Left lung (tissue), 10 donors: ENCODE results near the gene NAGK. TPM values are rescaled to one million over a fixed set of nuclear protein-coding genes. Genes with fewer than 3 reads are reported as not detected.

Source experiments
- ATAC-seq: fragments of 200-7000 bp; cut with Tn5 transposase; one replicate; pipeline ENCODE4 v1.9.1; 2020; ENCODE audit warnings: moderate library complexity
- DNase-seq, 4 donors: peaks; one replicate each; pipeline ENCODE4 v3.0.0-alpha.2; 2013 to 2020
- H3K27ac ChIP-seq, 2 donors: fragments of 200-600 bp; sonication (generic) in 1 of 2; one replicate each; pipeline versions ENCODE4 v1.5.0 to v1.8.0; 2020 to 2021
- H3K27me3 ChIP-seq, 2 donors: fragments of 200-600 bp; sonication (generic) in 1 of 2; one replicate each; pipeline versions ENCODE4 v1.5.0 to v1.8.0; 2020 to 2021
- H3K36me3 ChIP-seq, 2 donors: fragments of 200-600 bp; sonication (generic) in 1 of 2; one replicate each; pipeline versions ENCODE4 v1.5.0 to v1.8.0; 2020 to 2021
- H3K4me1 ChIP-seq, 2 donors: fragments of 200-600 bp; one replicate each; pipeline ENCODE4 v1.8.0; 2021
- H3K4me3 ChIP-seq, 2 donors: fragments of 200-600 bp; sonication (generic) in 1 of 2; one replicate each; pipeline versions ENCODE4 v1.5.0 to v1.8.0; 2020 to 2021; ENCODE audit warnings: mild to moderate bottlenecking in 1 of 2
- H3K9me3 ChIP-seq, 2 donors: fragments of 200-600 bp; sonication (generic) in 1 of 2; one replicate each; pipeline versions ENCODE4 v1.5.0 to v1.8.0; 2020 to 2021
- intact Hi-C, 2 donors: fragments of 100-400 bp; cut with DNase I; formaldehyde crosslinking; loops; one replicate each; pipeline versions ENCODE4 v1.11.2 to v1.14.2; 2022
- polyA plus RNA-seq, 6 donors: library from polyadenylated mRNA; unstranded; fragments of 120-200 nt; gene quantifications; one replicate each; pipeline ENCODE4 v1.2.1, GENCODE V29; 2013; ENCODE audit not compliant: insufficient read length in 6 of 6
- total RNA-seq, 2 donors: library from RNA; stranded (reverse); fragmentation: NEBNext Ultra II Directional; extraction: Animal tissue kit (Norgen Biotek cat#: 25700); gene quantifications; one replicate each; pipeline ENCODE4 v1.2.1, GENCODE V29; 2021
- TF ChIP-seq, protein P1 (sequence below), 2 donors: fragments of 200-600 bp; sonication (generic) in 1 of 2; IDR thresholded peaks; one replicate each; pipeline versions ENCODE4 v1.5.0 to v1.8.0; 2021; ENCODE audit warnings: antibody characterized with exemption in 2 of 2
- donor health status: DM: no; HTN: yes; CAD: no.
- donor health status: DM: no; HTN: no; CAD: no.

The NAGK gene
- total and polyA plus RNA-seq, 8 donors: 89.7 to 183 (median 106) TPM

DNA sequence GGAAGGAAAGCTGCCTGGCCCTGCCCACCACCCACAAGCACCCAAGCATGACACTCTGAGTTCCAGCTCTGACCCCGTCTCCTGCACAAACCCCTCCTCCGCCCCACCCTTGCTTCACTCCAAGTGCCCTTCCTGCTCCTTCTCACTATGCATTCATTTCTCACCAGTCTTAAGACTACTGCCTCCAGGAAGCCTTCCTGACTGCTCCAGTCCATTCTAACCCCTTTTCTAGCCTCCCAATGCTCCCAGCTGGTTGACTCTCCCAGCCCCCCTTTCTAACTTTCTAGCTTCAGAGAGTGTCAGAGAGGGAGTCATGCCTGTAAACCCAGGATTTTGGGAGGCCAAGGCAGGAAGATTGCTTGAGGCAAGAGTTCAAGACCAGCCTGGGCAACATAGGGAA is 8.2 kb upstream of the NAGK start:
- intact Hi-C loops: no loop called here
- peaks cover 0 to 20% of the 10 kb centered on the region in 2 donors for H3K4me1 ChIP-seq
- H3K36me3 ChIP-seq: no peaks in the 10 kb centered on the region
- no peak overlapping the region for H3K4me3 ChIP-seq
- no peaks in the 10 kb centered on the region for H3K9me3 ChIP-seq
- TF ChIP-seq, protein P1, sequence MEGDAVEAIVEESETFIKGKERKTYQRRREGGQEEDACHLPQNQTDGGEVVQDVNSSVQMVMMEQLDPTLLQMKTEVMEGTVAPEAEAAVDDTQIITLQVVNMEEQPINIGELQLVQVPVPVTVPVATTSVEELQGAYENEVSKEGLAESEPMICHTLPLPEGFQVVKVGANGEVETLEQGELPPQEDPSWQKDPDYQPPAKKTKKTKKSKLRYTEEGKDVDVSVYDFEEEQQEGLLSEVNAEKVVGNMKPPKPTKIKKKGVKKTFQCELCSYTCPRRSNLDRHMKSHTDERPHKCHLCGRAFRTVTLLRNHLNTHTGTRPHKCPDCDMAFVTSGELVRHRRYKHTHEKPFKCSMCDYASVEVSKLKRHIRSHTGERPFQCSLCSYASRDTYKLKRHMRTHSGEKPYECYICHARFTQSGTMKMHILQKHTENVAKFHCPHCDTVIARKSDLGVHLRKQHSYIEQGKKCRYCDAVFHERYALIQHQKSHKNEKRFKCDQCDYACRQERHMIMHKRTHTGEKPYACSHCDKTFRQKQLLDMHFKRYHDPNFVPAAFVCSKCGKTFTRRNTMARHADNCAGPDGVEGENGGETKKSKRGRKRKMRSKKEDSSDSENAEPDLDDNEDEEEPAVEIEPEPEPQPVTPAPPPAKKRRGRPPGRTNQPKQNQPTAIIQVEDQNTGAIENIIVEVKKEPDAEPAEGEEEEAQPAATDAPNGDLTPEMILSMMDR (IDR thresholded peaks at IDR 0.05): no peak
- DNase-seq (no peak), ATAC-seq (no peak)
- no peak overlapping the region for H3K27ac ChIP-seq
- H3K27me3 ChIP-seq: peaks cover 0 to 19% of the 10 kb centered on the region in 2 donors

DNA sequence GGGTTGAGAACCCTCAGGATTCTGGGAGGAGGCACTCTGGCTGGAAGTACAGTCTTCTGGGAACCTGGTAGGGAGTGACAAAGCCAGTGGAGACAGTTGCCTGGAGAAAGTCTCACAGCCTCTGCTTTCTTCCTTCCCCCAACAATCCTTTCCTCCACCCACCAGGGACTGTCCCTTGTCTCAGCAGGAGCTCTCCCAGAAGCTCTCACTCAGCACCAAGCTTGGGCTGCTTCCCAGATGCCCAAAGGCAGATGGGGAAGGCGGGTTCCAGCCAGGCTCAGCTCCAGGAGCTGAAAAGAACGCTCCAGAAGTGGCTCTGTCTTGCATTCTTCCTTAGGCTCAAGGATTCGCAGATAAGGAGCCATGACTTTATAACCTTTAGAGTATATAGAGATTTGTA is 7.6 kb upstream of the NAGK start:
- Histone ChIP-seq H3K27me3 (peaks cover 0 to 19% of the 10 kb centered on the region in 2 donors), H3K4me1 (peaks cover 0 to 24% of the 10 kb centered on the region in 2 donors), H3K4me3 (no peak overlapping the region), H3K36me3 (no peaks in the 10 kb centered on the region), H3K27ac (no peak overlapping the region), H3K9me3 (no peaks in the 10 kb centered on the region)
- intact Hi-C loops: no loop called here
- ATAC-seq: no peak
- no peak for DNase-seq
- TF ChIP-seq, protein P1 (IDR thresholded peaks at IDR 0.05): no peak

DNA sequence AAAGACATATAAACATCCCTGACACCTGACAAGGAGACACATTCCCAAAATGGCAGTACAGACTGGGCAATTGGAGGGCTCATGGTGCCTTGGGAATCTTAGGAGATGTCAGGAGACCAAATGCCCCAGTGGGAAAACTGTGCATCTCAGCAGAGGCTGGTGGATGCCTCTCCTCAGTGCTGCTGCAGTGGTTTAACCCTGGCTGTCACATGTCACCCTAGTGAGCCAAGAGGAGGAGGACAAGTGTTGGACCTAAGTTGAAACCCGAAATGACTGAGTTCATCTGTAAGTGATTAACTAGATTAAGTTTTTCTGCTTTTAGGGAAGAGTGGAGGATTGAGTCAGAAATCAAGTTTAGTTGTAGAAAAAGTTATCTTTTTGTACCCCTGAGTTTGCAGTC is 5.2 kb upstream of the NAGK start:
- DNase-seq (no peak), ATAC-seq (no peak)
- no peak overlapping the region for H3K4me3 ChIP-seq
- peaks cover 0 to 43% of the 10 kb centered on the region in 2 donors for H3K4me1 ChIP-seq
- H3K9me3 ChIP-seq: no peaks in the 10 kb centered on the region
- no peaks in the 10 kb centered on the region for H3K36me3 ChIP-seq
- TF ChIP-seq, protein P1 (IDR thresholded peaks at IDR 0.05): no peak
- H3K27ac ChIP-seq: peak overlapping the region in 1 of 2 donors; percentile 95
- intact Hi-C loops: no loop called here
- peaks cover 0 to 19% of the 10 kb centered on the region in 2 donors for H3K27me3 ChIP-seq

DNA sequence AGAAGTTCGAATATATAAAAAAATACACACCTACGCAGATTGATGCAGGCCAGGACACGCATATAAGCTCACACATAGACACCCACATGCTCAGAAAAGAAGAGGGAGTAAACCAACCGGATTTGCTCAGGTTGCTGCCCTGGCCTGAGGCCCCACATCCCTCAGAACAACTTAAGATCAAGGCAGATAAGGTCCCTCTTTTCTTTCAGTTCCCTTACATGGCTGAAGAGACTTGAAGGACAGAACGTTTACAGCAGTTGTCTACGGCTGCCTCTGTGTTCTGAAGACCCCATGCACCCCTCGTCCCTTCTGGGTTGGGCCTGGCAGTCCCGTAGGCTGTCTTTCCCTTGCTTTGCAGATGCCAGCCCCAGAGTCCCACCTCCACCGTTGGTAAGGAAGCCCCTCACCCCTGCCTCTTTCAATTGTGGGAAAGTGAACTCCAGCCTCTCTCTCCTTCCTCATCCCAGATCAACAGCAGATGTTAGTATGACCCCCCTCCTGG is 4.3 kb upstream of the NAGK start:
- Histone ChIP-seq H3K9me3 (no peaks in the 10 kb centered on the region), H3K27ac (peak overlapping the region; percentile 68 to 95), H3K4me1 (peaks cover 2 to 46% of the 10 kb centered on the region in 2 donors), H3K4me3 (peak overlapping the region in 1 of 2 donors; percentile 19), H3K36me3 (no peaks in the 10 kb centered on the region), H3K27me3 (peaks cover 0 to 19% of the 10 kb centered on the region in 2 donors)
- DNase-seq (no peak), ATAC-seq (no peak)
- TF ChIP-seq, protein P1 (IDR thresholded peaks at IDR 0.05): no peak
- intact Hi-C loops: no loop called here

DNA sequence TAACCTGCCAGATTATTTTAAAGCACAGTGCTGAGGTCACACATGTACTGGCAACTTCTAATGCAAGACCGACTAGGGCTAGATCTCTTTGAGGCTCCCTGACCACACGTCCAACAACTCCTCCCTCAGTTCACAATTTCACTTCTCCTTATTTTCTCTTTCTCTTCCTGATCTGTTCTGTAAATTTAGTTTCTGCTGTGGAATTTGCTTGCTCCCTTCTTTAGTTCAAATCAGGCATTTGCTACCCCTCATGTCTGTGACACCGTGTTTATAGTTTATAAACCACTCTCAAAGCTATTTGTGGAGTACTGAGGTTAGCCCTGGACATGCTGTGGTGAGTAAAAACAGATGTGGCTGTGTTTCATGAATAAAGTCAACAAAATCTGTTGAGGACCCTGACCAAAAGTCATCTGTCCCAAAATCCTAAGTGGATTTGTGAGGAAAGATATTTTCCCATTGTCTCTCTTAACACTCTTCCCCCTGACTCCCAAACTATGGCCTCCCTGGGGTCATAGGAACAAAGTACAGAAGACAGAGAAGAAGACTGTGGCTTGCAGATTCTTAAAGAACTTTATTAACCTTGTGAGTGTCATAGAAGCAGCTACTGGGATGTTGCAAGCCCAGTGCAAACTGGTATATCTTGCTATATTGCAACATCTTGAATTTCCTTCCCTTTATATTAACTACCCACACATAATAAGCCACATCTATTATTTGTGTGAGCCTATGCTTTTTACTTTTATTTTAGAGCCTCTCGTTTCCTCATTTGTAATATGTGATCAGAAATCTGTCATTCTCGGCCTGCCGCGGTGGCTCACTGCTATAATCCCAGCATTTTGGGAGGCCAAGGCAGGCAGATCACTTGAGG is 3.5 kb upstream of the NAGK start:
- H3K27ac ChIP-seq: peak overlapping the region; percentile 68 to 95
- H3K27me3 ChIP-seq: peaks cover 0 to 14% of the 10 kb centered on the region in 2 donors
- ATAC-seq (no peak), DNase-seq (no peak)
- TF ChIP-seq, protein P1 (IDR thresholded peaks at IDR 0.05): no peak
- no peaks in the 10 kb centered on the region for H3K9me3 ChIP-seq
- no peak overlapping the region for H3K4me3 ChIP-seq
- intact Hi-C loops: no loop called here
- peaks cover 9 to 54% of the 10 kb centered on the region in 2 donors for H3K4me1 ChIP-seq
- H3K36me3 ChIP-seq: no peaks in the 10 kb centered on the region
